Measurements from ENCODE around the gene SLC24A4. TPM values are rescaled to one million over a fixed set of nuclear protein-coding genes. Genes with fewer than 3 reads are reported as not detected.

Gene SLC24A4
- polyA plus RNA-seq, 4 donors = 0.16 to 0.31 TPM; not detected in 2

- no peaks in the 10 kb centered on the region for H3K4me1 ChIP-seq (ENCODE audit: control insufficient read depth in 3 of 3, insufficient read depth in 2 of 3, low read depth in 1 of 3, low read length in 2 of 3)
- H3K36me3 ChIP-seq (ENCODE audit: control insufficient read depth in 3 of 3, insufficient read depth in 2 of 3, low read depth in 1 of 3, low read length in 3 of 3) = no peaks in the 10 kb centered on the region
- H3K9me3 ChIP-seq (ENCODE audit: control insufficient read depth in 2 of 2, insufficient read depth in 1 of 2, low read depth in 1 of 2, low read length in 1 of 2) = no peaks in the 10 kb centered on the region
- FAIRE-seq = no peak
- 89 to 94% (median 94%) methylated on average over 16 of the region's 16 CpGs for WGBS, 3 donors
- DNase-seq = no peak
- no peak overlapping the region for H3K4me3 ChIP-seq (ENCODE audit: low read depth in 1 of 3, low read length in 3 of 3)
- no peaks in the 10 kb centered on the region for H3K27me3 ChIP-seq (ENCODE audit: control insufficient read depth in 3 of 3, insufficient read depth in 3 of 3, low read length in 3 of 3)
- no peak overlapping the region for H3K27ac ChIP-seq (ENCODE audit: low read depth in 1 of 3, low read length in 2 of 3)
Observed at GRCh38 chr14:92493492-92493891, 170.5 kb downstream of the SLC24A4 start.

- Histone ChIP-seq H3K9me3 (ENCODE audit: control insufficient read depth in 2 of 2, insufficient read depth in 1 of 2, low read depth in 1 of 2, low read length in 1 of 2) (no peaks in the 10 kb centered on the region), H3K4me3 (ENCODE audit: low read depth in 1 of 3, low read length in 3 of 3) (no peak overlapping the region), H3K36me3 (ENCODE audit: control insufficient read depth in 3 of 3, insufficient read depth in 2 of 3, low read depth in 1 of 3, low read length in 3 of 3) (no peaks in the 10 kb centered on the region), H3K27ac (ENCODE audit: low read depth in 1 of 3, low read length in 2 of 3) (no peak overlapping the region), H3K27me3 (ENCODE audit: control insufficient read depth in 3 of 3, insufficient read depth in 3 of 3, low read length in 3 of 3) (no peaks in the 10 kb centered on the region), H3K4me1 (ENCODE audit: control insufficient read depth in 3 of 3, insufficient read depth in 2 of 3, low read depth in 1 of 3, low read length in 2 of 3) (no peaks in the 10 kb centered on the region)
- DNase-seq (no peak), FAIRE-seq (no peak)
- WGBS, 3 donors = 71 to 81% (median 77%) methylated on average over 4 of the region's 4 CpGs
Observed at GRCh38 chr14:92494512-92494911, 171.5 kb downstream of the SLC24A4 start.

- 70 to 82% (median 76%) methylated on average over 6 of the region's 6 CpGs for WGBS, 3 donors
- no peak for DNase-seq
- Histone ChIP-seq H3K36me3 (ENCODE audit: control insufficient read depth in 3 of 3, insufficient read depth in 2 of 3, low read depth in 1 of 3, low read length in 3 of 3) (no peaks in the 10 kb centered on the region), H3K4me1 (ENCODE audit: control insufficient read depth in 3 of 3, insufficient read depth in 2 of 3, low read depth in 1 of 3, low read length in 2 of 3) (no peaks in the 10 kb centered on the region), H3K27ac (ENCODE audit: low read depth in 1 of 3, low read length in 2 of 3) (no peak overlapping the region), H3K4me3 (ENCODE audit: low read depth in 1 of 3, low read length in 3 of 3) (no peak overlapping the region), H3K9me3 (ENCODE audit: control insufficient read depth in 2 of 2, insufficient read depth in 1 of 2, low read depth in 1 of 2, low read length in 1 of 2) (no peaks in the 10 kb centered on the region), H3K27me3 (ENCODE audit: control insufficient read depth in 3 of 3, insufficient read depth in 3 of 3, low read length in 3 of 3) (no peaks in the 10 kb centered on the region)
- no peak for FAIRE-seq
Observed at GRCh38 chr14:92495027-92495426, 172.1 kb downstream of the SLC24A4 start.

- FAIRE-seq (no peak), DNase-seq (no peak)
- no peaks in the 10 kb centered on the region for H3K27me3 ChIP-seq (ENCODE audit: control insufficient read depth in 3 of 3, insufficient read depth in 3 of 3, low read length in 3 of 3)
- H3K4me1 ChIP-seq (ENCODE audit: control insufficient read depth in 3 of 3, insufficient read depth in 2 of 3, low read depth in 1 of 3, low read length in 2 of 3) = no peaks in the 10 kb centered on the region
- H3K27ac ChIP-seq (ENCODE audit: low read depth in 1 of 3, low read length in 2 of 3) = no peak overlapping the region
- no peaks in the 10 kb centered on the region for H3K36me3 ChIP-seq (ENCODE audit: control insufficient read depth in 3 of 3, insufficient read depth in 2 of 3, low read depth in 1 of 3, low read length in 3 of 3)
- H3K4me3 ChIP-seq (ENCODE audit: low read depth in 1 of 3, low read length in 3 of 3) = no peak overlapping the region
- WGBS, 3 donors = 77 to 83% (median 81%) methylated on average over 6 of the region's 6 CpGs
- H3K9me3 ChIP-seq (ENCODE audit: control insufficient read depth in 2 of 2, insufficient read depth in 1 of 2, low read depth in 1 of 2, low read length in 1 of 2) = no peaks in the 10 kb centered on the region
Observed at GRCh38 chr14:92496191-92496857, 173.4 kb downstream of the SLC24A4 start.

GRCh38 chr14:92497391-92497790 is 174.4 kb downstream of the SLC24A4 start:
- 85 to 93% (median 92%) methylated on average over 8 of the region's 8 CpGs for WGBS, 3 donors
- Histone ChIP-seq H3K9me3 (ENCODE audit: control insufficient read depth in 2 of 2, insufficient read depth in 1 of 2, low read depth in 1 of 2, low read length in 1 of 2) (no peaks in the 10 kb centered on the region), H3K27ac (ENCODE audit: low read depth in 1 of 3, low read length in 2 of 3) (no peak overlapping the region), H3K27me3 (ENCODE audit: control insufficient read depth in 3 of 3, insufficient read depth in 3 of 3, low read length in 3 of 3) (no peaks in the 10 kb centered on the region), H3K36me3 (ENCODE audit: control insufficient read depth in 3 of 3, insufficient read depth in 2 of 3, low read depth in 1 of 3, low read length in 3 of 3) (no peaks in the 10 kb centered on the region), H3K4me1 (ENCODE audit: control insufficient read depth in 3 of 3, insufficient read depth in 2 of 3, low read depth in 1 of 3, low read length in 2 of 3) (no peaks in the 10 kb centered on the region), H3K4me3 (ENCODE audit: low read depth in 1 of 3, low read length in 3 of 3) (no peak overlapping the region)
- FAIRE-seq (no peak), DNase-seq (no peak)

GRCh38 chr14:92499234-92499633 is 176.3 kb downstream of the SLC24A4 start:
- Histone ChIP-seq H3K27me3 (ENCODE audit: control insufficient read depth in 3 of 3, insufficient read depth in 3 of 3, low read length in 3 of 3) (no peaks in the 10 kb centered on the region), H3K4me1 (ENCODE audit: control insufficient read depth in 3 of 3, insufficient read depth in 2 of 3, low read depth in 1 of 3, low read length in 2 of 3) (no peaks in the 10 kb centered on the region), H3K4me3 (ENCODE audit: low read depth in 1 of 3, low read length in 3 of 3) (no peak overlapping the region), H3K36me3 (ENCODE audit: control insufficient read depth in 3 of 3, insufficient read depth in 2 of 3, low read depth in 1 of 3, low read length in 3 of 3) (no peaks in the 10 kb centered on the region), H3K9me3 (ENCODE audit: control insufficient read depth in 2 of 2, insufficient read depth in 1 of 2, low read depth in 1 of 2, low read length in 1 of 2) (no peaks in the 10 kb centered on the region), H3K27ac (ENCODE audit: low read depth in 1 of 3, low read length in 2 of 3) (no peak overlapping the region)
- 90 to 93% (median 91%) methylated on average over 3 of the region's 3 CpGs for WGBS, 3 donors
- no peak for DNase-seq
- FAIRE-seq = no peak

GRCh38 chr14:92500491-92500941 is 177.6 kb downstream of the SLC24A4 start:
- DNase-seq (no peak), FAIRE-seq (no peak)
- Histone ChIP-seq H3K4me1 (ENCODE audit: control insufficient read depth in 3 of 3, insufficient read depth in 2 of 3, low read depth in 1 of 3, low read length in 2 of 3) (no peaks in the 10 kb centered on the region), H3K4me3 (ENCODE audit: low read depth in 1 of 3, low read length in 3 of 3) (no peak overlapping the region), H3K9me3 (ENCODE audit: control insufficient read depth in 2 of 2, insufficient read depth in 1 of 2, low read depth in 1 of 2, low read length in 1 of 2) (no peaks in the 10 kb centered on the region), H3K27ac (ENCODE audit: low read depth in 1 of 3, low read length in 2 of 3) (no peak overlapping the region), H3K27me3 (ENCODE audit: control insufficient read depth in 3 of 3, insufficient read depth in 3 of 3, low read length in 3 of 3) (no peaks in the 10 kb centered on the region), H3K36me3 (ENCODE audit: control insufficient read depth in 3 of 3, insufficient read depth in 2 of 3, low read depth in 1 of 3, low read length in 3 of 3) (no peaks in the 10 kb centered on the region)
- 64 to 83% (median 71%) methylated on average over 6 of the region's 6 CpGs for WGBS, 3 donors

GRCh38 chr14:92501891-92502351 is 179.0 kb downstream of the SLC24A4 start:
- no peak overlapping the region for H3K27ac ChIP-seq (ENCODE audit: low read depth in 1 of 3, low read length in 2 of 3)
- H3K36me3 ChIP-seq (ENCODE audit: control insufficient read depth in 3 of 3, insufficient read depth in 2 of 3, low read depth in 1 of 3, low read length in 3 of 3) = no peaks in the 10 kb centered on the region
- no peaks in the 10 kb centered on the region for H3K9me3 ChIP-seq (ENCODE audit: control insufficient read depth in 2 of 2, insufficient read depth in 1 of 2, low read depth in 1 of 2, low read length in 1 of 2)
- no peak overlapping the region for H3K4me3 ChIP-seq (ENCODE audit: low read depth in 1 of 3, low read length in 3 of 3)
- no peaks in the 10 kb centered on the region for H3K27me3 ChIP-seq (ENCODE audit: control insufficient read depth in 3 of 3, insufficient read depth in 3 of 3, low read length in 3 of 3)
- WGBS, 3 donors = 86 to 92% (median 90%) methylated on average over 5 of the region's 5 CpGs
- no peaks in the 10 kb centered on the region for H3K4me1 ChIP-seq (ENCODE audit: control insufficient read depth in 3 of 3, insufficient read depth in 2 of 3, low read depth in 1 of 3, low read length in 2 of 3)
- FAIRE-seq (no peak), DNase-seq (no peak)
